Measurements from ENCODE around the gene WNT4. TPM values are rescaled to one million over a fixed set of nuclear protein-coding genes. Genes with fewer than 3 reads are reported as not detected.

The WNT4 gene
- total RNA-seq, 3 donors from 2014 or later: 1.2 to 4.5 (median 2.5) TPM

DNA sequence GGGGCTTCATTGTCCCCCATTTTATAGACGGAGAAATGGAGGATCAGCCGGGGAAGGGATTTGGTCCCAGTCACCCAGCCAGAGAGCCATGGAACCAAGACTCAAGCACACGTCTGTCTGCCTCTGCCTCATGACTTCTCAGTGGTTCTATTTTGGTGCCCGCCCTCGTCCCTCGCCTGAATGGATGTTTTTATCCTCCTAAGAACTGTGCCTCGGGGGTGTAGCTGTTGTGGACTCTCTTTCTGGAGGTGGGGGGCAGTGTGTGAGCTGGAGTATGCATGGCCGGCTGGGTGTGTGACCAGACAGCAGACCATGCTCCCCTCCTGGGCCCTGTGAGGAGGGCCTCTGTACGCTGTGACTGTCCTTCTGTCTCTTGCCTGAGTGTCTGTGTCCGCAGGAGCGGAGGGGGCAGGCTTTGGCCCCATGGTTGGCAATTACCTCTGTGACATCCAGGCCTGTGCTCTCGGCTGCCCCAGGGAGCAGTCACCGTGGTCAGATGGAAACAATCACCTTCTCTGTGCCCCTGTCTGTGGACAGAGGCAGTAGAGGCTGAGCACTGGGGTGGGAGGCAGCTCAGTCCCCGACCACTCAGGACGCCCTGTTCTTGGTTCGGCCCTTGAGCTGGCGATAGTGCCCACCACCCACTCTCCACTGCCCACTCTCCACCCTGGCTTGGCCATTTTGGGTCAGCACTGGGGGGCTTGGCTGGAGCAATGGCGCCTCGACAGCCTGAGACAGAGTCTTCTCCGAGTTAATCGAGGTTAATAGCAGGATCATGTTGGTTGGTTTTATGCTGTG is 20.4 kb downstream of the WNT4 start:
- no peaks in the 10 kb centered on the region for H3K36me3 ChIP-seq (ENCODE audit: low read depth)
- TF ChIP-seq, protein P1, sequence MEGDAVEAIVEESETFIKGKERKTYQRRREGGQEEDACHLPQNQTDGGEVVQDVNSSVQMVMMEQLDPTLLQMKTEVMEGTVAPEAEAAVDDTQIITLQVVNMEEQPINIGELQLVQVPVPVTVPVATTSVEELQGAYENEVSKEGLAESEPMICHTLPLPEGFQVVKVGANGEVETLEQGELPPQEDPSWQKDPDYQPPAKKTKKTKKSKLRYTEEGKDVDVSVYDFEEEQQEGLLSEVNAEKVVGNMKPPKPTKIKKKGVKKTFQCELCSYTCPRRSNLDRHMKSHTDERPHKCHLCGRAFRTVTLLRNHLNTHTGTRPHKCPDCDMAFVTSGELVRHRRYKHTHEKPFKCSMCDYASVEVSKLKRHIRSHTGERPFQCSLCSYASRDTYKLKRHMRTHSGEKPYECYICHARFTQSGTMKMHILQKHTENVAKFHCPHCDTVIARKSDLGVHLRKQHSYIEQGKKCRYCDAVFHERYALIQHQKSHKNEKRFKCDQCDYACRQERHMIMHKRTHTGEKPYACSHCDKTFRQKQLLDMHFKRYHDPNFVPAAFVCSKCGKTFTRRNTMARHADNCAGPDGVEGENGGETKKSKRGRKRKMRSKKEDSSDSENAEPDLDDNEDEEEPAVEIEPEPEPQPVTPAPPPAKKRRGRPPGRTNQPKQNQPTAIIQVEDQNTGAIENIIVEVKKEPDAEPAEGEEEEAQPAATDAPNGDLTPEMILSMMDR (IDR thresholded peaks at IDR 0.05): no peak
- intact Hi-C loops (cut with DNase I, micrococcal nuclease): no loop called here
- no peaks in the 10 kb centered on the region for H3K4me1 ChIP-seq (ENCODE audit: low read depth)
- ATAC-seq (no peak), DNase-seq (no peak)
- no peaks in the 10 kb centered on the region for H3K9me3 ChIP-seq
- no peak overlapping the region for H3K4me3 ChIP-seq

DNA sequence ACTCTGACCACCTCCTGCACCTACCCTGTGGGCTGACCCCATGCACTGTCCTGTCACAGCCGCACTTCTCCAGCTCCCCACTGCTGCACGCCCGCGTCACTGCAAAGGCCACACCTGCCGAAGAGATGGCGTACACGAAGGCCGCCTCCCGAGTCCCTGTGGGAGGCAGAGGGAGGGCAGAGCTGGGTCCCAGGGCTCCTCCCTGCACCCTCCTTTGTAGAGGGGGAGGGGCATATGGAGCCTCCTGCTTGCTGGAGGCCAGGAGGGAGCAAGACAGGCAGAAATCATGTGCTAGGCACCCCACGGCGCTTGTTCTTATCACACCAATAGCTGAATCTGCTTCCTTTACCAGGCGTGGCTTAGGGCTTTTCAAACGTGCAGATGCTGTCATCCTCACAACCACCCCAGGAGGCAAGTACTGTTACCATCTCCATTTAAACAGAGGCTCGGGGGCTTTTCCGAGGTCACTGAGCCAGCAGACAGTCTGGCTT is 21.4 kb downstream of the WNT4 start:
- no peak for DNase-seq
- no peak overlapping the region for H3K4me3 ChIP-seq
- H3K9me3 ChIP-seq: no peaks in the 10 kb centered on the region
- H3K36me3 ChIP-seq (ENCODE audit: low read depth): no peaks in the 10 kb centered on the region
- TF ChIP-seq, protein P1 (IDR thresholded peaks at IDR 0.05): no peak
- no peak for ATAC-seq
- intact Hi-C loops (cut with DNase I, micrococcal nuclease): no loop called here
- H3K4me1 ChIP-seq (ENCODE audit: low read depth): no peaks in the 10 kb centered on the region

DNA sequence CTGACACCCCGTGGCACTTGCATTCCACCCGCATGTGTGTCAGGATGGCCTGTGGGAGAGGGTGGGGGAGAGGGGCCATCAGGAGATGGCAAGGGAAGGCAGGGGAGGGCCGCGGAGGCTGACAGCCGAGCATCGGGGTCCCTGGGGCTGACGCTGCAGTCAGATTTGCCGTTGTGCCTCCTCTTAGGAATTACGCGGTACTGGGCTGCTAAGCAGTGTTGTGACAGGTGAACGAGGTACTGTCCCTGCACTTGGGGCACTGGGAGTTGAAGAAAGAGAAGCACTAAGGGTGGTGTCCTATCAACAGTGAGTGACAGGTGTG is 22.5 kb downstream of the WNT4 start:
- H3K36me3 ChIP-seq (ENCODE audit: low read depth): no peaks in the 10 kb centered on the region
- ATAC-seq (no peak), DNase-seq (no peak)
- H3K4me3 ChIP-seq: no peak overlapping the region
- H3K4me1 ChIP-seq (ENCODE audit: low read depth): no peaks in the 10 kb centered on the region
- TF ChIP-seq, protein P1 (IDR thresholded peaks at IDR 0.05): no peak
- H3K9me3 ChIP-seq: no peaks in the 10 kb centered on the region
- intact Hi-C loops (cut with DNase I, micrococcal nuclease): no loop called here

DNA sequence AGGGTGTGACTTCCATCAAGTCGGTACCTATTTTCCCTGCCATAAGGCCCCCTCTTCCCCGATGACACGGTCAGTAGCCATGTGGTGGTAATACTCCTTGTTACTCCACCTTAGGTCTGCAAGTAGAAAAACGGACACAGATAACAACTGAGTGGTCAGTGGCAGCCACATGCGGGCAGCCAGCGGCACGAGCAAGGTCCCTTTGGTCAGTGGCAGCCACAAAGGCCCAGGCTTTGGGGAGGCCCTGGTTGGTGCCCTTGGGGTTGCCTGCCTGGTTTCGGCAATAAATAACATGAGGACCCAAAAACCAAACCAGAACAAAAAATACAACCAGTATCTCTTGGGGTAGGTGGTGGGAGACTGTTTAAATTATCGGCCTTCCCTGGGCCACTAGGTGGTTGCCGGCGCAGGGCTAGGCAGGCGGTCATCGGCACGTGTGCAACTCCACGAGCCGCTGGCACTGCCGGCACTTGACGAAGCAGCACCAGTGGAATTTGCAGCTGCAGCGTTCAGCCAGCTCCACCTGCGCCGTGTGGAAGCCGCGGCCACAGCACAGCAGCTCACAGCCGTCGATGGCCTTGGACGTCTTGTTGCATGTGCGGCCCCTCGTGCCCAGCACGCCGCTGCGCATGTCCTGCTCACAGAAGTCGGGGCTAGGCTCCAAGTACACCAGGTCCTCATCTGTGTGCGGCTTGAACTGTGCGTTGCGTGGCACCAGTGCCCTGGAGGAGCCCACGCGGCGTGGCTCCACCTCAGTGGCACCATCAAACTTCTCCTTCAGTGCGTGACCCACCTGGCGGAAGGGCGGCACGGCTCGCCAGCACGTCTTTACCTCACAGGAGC is 23.1 kb downstream of the WNT4 start:
- ATAC-seq (no peak), DNase-seq (peak in 1 of 3 donors; percentile 15)
- Histone ChIP-seq H3K4me3 (no peak overlapping the region), H3K4me1 (ENCODE audit: low read depth) (no peaks in the 10 kb centered on the region), H3K36me3 (ENCODE audit: low read depth) (no peaks in the 10 kb centered on the region), H3K9me3 (no peaks in the 10 kb centered on the region)
- intact Hi-C loops (cut with DNase I, micrococcal nuclease): no loop called here
- TF ChIP-seq, protein P1 (IDR thresholded peaks at IDR 0.05): no peak

DNA sequence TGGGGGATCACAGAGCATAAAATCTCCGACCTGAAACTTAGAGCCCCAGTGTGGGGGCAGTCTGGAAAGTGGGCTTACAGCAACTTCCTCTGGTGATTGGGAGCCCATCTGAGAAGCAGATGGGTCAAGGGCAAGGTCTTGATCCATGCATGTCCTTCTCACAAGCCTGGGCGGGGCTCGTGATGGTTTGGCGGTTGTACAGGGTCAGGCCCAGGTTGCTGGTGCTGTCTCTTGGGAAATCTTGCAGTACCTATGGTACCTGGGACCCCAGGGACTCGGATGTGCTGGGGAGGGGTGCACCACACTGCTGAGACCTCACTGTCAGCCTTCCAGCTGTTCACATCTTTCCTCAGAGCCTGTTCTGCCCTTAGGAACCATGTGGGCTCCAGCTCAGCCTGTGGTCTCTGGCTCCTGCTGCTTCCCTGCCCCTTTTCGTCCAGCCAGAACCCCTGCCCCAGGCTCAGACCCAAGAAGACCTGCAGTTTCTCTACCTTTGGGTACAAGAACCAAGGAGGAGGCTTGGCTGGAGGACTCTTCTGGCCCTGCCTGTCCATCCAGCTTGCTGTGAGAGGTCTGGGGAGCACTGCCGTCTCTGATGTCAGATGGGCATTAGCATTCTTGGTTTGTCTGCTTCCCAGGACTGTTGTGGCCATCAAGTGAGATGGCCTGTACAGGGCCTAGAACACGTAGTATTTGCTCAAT is 24.5 kb downstream of the WNT4 start:
- intact Hi-C loops (cut with DNase I, micrococcal nuclease): no loop called here
- TF ChIP-seq, protein P1 (IDR thresholded peaks at IDR 0.05): no peak
- DNase-seq: peak in 1 of 3 donors; percentile 19
- Histone ChIP-seq H3K36me3 (ENCODE audit: low read depth) (no peaks in the 10 kb centered on the region), H3K4me3 (no peak overlapping the region), H3K9me3 (no peaks in the 10 kb centered on the region), H3K4me1 (ENCODE audit: low read depth) (no peaks in the 10 kb centered on the region)
- ATAC-seq: no peak

All from mucosa of descending colon (tissue), 3 donors.